Nephron progenitor cell (in vitro differentiated cells): Measurements from ENCODE around the gene PCDHGC3.

Experiments used
- DNase-seq: peaks from one replicate; pipeline ENCODE4 v3.0.0; 2021
- H3K27ac Mint-ChIP-seq: 2 replicates; pipeline ENCODE4 v1.8.0; 2021; ENCODE audit warnings: mild to moderate bottlenecking, moderate library complexity, mixed read lengths
- H3K27me3 Mint-ChIP-seq: 2 replicates; pipeline ENCODE4 v1.8.0; 2021; ENCODE audit warnings: mild to moderate bottlenecking, low read depth, mixed read lengths; ENCODE audit not compliant: poor library complexity
- H3K36me3 Mint-ChIP-seq: 2 replicates; pipeline ENCODE4 v1.8.0; 2021; ENCODE audit warnings: low read depth, mixed read lengths
- H3K4me1 Mint-ChIP-seq: 2 replicates; pipeline ENCODE4 v1.8.0; 2021; ENCODE audit warnings: mixed read lengths
- H3K4me3 Mint-ChIP-seq: 2 replicates; pipeline ENCODE4 v1.8.0; 2021; ENCODE audit warnings: mild to moderate bottlenecking, moderate library complexity, mixed read lengths
- H3K9me3 Mint-ChIP-seq: 2 replicates; pipeline ENCODE4 v1.8.0; 2021; ENCODE audit warnings: mild to moderate bottlenecking, moderate library complexity, mixed read lengths
- CTCF ChIP-seq: fragments of 200-600 bp; sonication (generic); IDR thresholded peaks from 2 replicates; pipeline ENCODE4 v1.5.0; 2021; ENCODE audit warnings: antibody characterized with exemption

The PCDHGC3 gene

GRCh38 chr5:141524604-141525597 is 49.1 kb downstream of the PCDHGC3 start:
- peak; percentile 89 for DNase-seq
- Mint-ChIP-seq H3K27me3 (peaks cover 6% of the 10 kb centered on the region), H3K27ac (peak overlapping the region; percentile 98), H3K4me3 (peak overlapping the region; percentile 73), H3K9me3 (no peaks in the 10 kb centered on the region), H3K4me1 (peaks cover 61% of the 10 kb centered on the region), H3K36me3 (peaks cover 81% of the 10 kb centered on the region)
- TF ChIP-seq CTCF, result peak; percentile 98

GRCh38 chr5:141525653-141526052 is 49.9 kb downstream of the PCDHGC3 start:
- Mint-ChIP-seq H3K27me3 (peaks cover 6% of the 10 kb centered on the region), H3K4me3 (peak overlapping the region; percentile 41), H3K36me3 (peaks cover 73% of the 10 kb centered on the region), H3K27ac (peak overlapping the region; percentile 98), H3K9me3 (no peaks in the 10 kb centered on the region), H3K4me1 (peaks cover 54% of the 10 kb centered on the region)
- TF ChIP-seq CTCF, result no peak
- DNase-seq, result no peak

DNA sequence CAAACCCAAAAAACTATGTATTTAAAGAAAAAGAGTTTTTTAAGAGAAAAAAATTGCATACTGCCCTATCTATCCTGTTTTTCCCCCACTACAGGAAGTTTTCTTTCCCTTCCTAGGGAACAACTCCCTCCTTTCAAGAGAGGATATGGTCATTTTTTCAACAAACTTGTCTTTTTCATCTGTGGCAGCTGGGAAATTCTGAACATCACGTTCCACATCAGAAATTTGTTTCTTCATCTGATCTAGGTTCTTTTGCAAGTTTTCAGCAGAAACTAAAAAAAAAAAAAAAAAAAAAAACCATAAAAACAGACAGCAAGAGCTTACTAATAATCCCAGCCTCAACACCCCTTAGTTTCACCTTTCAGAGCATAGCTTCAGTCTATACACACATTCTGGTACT is 51.7 kb downstream of the PCDHGC3 start:
- Mint-ChIP-seq H3K4me1 (peaks cover 36% of the 10 kb centered on the region), H3K27me3 (peaks cover 6% of the 10 kb centered on the region), H3K27ac (no peak overlapping the region), H3K9me3 (no peaks in the 10 kb centered on the region), H3K36me3 (peaks cover 58% of the 10 kb centered on the region), H3K4me3 (no peak overlapping the region)
- no peak for TF ChIP-seq CTCF
- no peak for DNase-seq
